Measurements from ENCODE around the gene ITGA2B.
A peak's percentile ranks its signal among the peaks of the same experiment; 100 is the strongest.
"Not testable (repeated sequence)": the region's sequence is repeated elsewhere in the genome, so short reads cannot be mapped to it uniquely, and the experiment has no call there.

Gene ITGA2B

GRCh38 chr17:44390250-44390870 is 911 bp upstream of the ITGA2B start:
- no peak for DNase-seq (ENCODE audit: low read depth)

GRCh38 chr17:44389723-44390202 is 314 bp upstream of the ITGA2B start:
- peak; percentile 94 for DNase-seq (ENCODE audit: low read depth)

- peak; percentile 73 for DNase-seq (ENCODE audit: low read depth)
These were observed 1.6 kb downstream of the ITGA2B start for GRCh38 chr17:44387804-44388203.

- DNase-seq (ENCODE audit: low read depth): no peak
These were observed 3.3 kb downstream of the ITGA2B start for GRCh38 chr17:44386182-44386525.

DNA sequence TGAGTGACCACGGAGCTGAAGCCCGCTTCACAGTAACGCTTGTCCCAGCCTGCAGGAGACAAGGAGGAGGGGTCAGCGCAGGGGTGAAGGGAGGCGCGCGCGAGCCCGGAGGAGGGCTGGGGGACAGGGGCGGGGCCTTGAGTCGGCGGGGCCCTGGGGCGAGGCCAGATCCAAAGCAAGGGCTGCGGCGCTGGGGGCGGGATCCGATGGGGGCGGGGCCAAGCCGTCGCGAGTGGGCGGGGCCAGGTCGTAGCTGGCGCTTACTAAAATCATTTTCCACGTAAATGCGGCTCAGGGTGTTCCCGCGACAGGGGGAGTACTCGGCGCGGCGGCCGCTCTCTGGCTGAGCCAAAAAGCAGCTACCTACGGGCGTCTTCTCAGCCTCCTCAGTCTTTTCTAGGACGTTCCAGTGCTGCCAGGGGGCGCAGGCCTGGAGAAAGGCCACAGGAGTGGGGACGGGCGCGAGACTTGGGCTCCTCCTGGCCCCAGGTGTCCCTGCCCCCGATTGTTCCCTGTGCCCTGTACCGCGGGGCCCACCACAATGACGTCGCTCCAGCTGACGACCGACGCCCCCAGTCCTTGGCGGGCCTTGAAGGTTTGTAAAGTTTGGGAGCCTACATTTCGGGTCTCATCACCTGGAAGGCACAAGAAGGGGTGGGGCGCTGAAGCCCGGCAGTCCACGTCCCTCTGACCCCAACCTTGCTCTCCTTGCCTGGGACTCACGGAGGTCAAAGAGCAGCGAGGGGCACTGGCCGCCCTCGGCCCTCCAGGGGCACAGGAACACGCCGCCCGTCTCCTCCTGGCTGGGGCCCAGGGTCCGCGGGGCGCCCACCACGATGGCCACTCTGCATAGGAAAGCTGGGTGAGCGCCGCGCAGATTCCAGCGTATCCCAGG is 3.9 kb downstream of the ITGA2B start:
- DNase-seq (ENCODE audit: low read depth): peak; percentile 87

- no peak for DNase-seq (ENCODE audit: low read depth)
These were observed 4.6 kb downstream of the ITGA2B start for GRCh38 chr17:44384823-44385286.

- no peak for DNase-seq (ENCODE audit: low read depth)
These were observed 5.1 kb downstream of the ITGA2B start for GRCh38 chr17:44384281-44384822.

DNA sequence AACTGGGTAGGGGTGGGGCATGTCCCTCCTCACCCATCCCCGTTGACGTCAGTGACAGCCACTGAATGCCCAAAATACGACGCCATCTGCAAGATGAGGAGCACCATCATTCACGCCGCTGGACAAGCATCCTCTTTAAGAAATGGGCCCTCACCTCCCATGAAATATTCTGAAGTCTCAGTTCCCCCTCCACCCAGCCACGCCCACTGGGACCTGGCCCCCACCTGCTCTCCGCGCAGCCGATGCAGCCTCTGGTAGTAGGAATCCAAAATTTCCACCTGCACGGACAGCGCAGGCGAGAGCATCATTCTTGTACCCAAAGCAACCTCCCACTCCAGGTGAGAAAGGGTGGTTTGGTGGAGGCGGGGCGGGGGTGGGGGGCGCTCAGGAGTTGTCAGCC is 5.6 kb downstream of the ITGA2B start:
- no peak for DNase-seq (ENCODE audit: low read depth)

- no peak for DNase-seq (ENCODE audit: low read depth)
These were observed 6.1 kb downstream of the ITGA2B start for GRCh38 chr17:44383363-44383762.

GRCh38 chr17:44382917-44383316 is 6.5 kb downstream of the ITGA2B start:
- DNase-seq (ENCODE audit: low read depth): no peak

DNA sequence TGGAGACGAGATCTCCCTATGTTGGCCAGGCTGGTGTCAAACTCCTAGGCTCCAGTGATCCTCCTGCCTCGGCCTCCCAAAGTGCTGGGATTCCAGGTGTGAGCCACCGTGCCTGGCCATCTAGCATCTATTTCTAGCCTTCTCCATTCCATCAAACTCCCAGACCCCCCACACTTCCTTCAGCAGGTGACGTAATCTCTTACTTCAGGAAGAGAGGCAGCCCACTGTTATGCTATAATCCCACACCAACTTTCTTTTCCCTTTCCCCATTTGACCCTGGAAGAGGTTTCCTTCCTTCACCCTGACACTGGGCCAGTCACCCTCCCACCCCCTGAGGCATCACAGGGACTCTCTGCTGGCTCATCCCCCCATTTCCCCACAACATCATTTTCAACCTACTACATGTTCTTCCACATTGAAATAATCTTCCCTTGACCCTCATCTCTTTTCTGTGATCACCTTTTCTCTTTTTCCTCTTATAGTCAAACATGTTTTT is 7.6 kb downstream of the ITGA2B start:
- DNase-seq (ENCODE audit: low read depth): no peak

GRCh38 chr17:44380767-44381166 is 8.7 kb downstream of the ITGA2B start:
- DNase-seq (ENCODE audit: low read depth): no peak

DNA sequence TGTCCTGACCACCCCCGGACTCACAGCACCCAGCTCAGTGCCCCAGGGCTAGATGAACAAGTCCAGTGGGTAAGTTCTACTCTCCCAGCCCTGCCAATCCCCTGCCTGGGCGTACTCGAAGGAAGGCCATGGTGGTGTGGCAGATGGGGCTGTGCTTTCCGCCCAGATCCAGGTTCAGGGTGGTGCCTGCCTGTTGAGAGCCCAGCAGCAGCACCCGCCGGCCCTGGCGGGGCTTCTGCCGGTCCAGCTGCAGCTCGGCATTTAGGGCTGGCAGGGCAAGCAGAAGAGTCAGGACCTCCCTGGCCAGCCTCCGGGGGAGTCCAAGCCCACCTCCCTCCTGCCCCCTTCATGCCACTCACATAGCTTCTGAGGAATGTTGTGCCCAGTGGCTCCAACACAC is 9.6 kb downstream of the ITGA2B start:
- DNase-seq (ENCODE audit: low read depth): no peak

DNA sequence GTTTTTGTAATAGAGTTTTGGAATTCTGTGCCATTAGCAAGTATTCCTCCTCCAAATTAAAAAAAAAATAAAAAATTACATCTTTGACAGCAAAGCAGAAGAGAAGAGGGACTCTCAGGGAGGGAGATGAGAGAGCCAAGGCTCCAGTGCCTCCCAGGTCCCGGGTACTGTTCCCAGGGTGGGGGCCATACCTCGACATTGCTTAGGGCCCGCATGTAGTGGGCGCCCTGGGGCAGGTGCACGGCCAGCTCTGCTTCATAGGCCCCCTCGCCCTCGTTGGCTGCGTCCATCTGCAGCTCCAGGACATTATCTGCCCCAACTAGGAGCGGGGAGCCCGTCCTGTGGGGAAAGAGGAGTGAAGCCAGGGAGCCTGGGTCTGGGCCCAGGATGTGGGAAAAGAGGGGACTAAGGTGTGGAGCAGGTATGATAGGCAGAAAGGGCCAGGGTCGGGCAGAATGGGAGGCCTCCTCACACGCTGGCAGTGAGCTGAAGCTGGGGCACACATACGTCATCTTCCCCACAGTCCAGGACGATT is 11.2 kb downstream of the ITGA2B start:
- no peak for DNase-seq (ENCODE audit: low read depth)

- DNase-seq (ENCODE audit: low read depth): no peak
These were observed 12.7 kb downstream of the ITGA2B start for GRCh38 chr17:44376779-44377178.

- DNase-seq (ENCODE audit: low read depth): no peak
These were observed 13.3 kb downstream of the ITGA2B start for GRCh38 chr17:44376124-44376523.

GRCh38 chr17:44375196-44376017 is 14.0 kb downstream of the ITGA2B start:
- no peak for DNase-seq (ENCODE audit: low read depth)

DNA sequence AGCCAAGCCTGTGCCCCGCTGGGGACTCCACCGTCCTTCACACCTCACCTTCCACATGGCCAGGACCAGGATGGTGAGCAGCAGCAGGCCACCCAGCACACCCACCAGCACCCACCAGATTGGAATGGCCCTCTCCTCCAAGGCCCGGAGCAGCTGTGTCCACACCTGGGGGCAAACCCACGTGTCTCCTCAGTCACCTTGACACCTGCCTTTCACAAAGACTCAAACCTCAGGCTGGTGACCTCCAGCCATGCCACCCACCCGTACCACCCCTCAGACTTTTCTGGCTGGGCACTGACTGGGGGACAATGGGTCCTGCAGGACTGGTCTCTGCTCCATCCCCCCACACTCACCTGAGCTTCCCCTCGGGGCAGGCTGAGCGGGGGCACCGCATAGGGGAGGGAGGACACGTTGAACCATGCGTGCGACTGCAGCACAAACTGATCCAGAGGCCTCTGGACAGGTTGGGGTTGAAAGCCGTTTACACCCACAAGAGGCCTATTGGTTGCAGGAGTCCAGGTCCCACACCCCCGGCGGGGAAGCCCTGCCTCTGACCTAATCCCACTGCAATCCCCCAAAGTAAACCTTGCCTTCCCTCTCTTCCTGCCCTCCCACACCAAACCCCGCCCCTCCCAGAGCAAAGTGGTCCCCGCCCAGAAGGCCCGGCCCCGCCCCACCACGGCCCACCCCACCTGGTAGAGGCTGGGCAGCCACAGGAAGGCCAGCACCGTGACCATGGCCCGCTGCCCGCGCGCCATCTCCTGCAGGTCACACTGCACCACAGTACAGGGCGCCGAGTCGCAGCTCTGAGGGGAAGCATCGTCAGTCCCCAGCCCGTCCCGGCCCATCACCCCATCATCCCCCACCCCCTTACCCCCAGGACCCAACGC is 14.9 kb downstream of the ITGA2B start:
- DNase-seq (ENCODE audit: low read depth): no peak

- DNase-seq (ENCODE audit: low read depth): no peak
These were observed 17.4 kb downstream of the ITGA2B start for GRCh38 chr17:44372036-44372435.

- DNase-seq (ENCODE audit: low read depth): not testable (repeated sequence)
These were observed 19.9 kb downstream of the ITGA2B start for GRCh38 chr17:44369414-44370023.
